ENCODE results near the gene KLHL8.

KLHL8 gene

GRCh38 chr4:87132035-87132434 is 88.4 kb downstream of the KLHL8 start:
- H3K9me3 Mint-ChIP-seq: no peaks in the 10 kb centered on the region
- H3K27ac Mint-ChIP-seq: no peak overlapping the region
- no peak for DNase-seq
- H3K4me3 Mint-ChIP-seq: no peak overlapping the region
- no peak for TF ChIP-seq CTCF (IDR thresholded peaks at IDR 0.05)
- H3K4me1 Mint-ChIP-seq: peaks cover 4% of the 10 kb centered on the region
- H3K36me3 Mint-ChIP-seq (ENCODE audit: low read depth): peaks cover 92% of the 10 kb centered on the region
- peaks cover 2% of the 10 kb centered on the region for H3K27me3 Mint-ChIP-seq (ENCODE audit: low read depth, poor library complexity)

GRCh38 chr4:87130985-87131703 is 89.3 kb downstream of the KLHL8 start:
- Mint-ChIP-seq H3K9me3 (no peaks in the 10 kb centered on the region), H3K27me3 (ENCODE audit: low read depth, poor library complexity) (peaks cover 2% of the 10 kb centered on the region), H3K36me3 (ENCODE audit: low read depth) (peaks cover 95% of the 10 kb centered on the region), H3K4me3 (no peak overlapping the region), H3K4me1 (peaks cover 9% of the 10 kb centered on the region), H3K27ac (no peak overlapping the region)
- TF ChIP-seq CTCF (IDR thresholded peaks at IDR 0.05): no peak
- DNase-seq: no peak

- peaks cover 95% of the 10 kb centered on the region for H3K36me3 Mint-ChIP-seq (ENCODE audit: low read depth)
- H3K27ac Mint-ChIP-seq: no peak overlapping the region
- H3K4me1 Mint-ChIP-seq: peaks cover 18% of the 10 kb centered on the region
- no peak for DNase-seq
- H3K9me3 Mint-ChIP-seq: peaks cover 4% of the 10 kb centered on the region
- peaks cover 2% of the 10 kb centered on the region for H3K27me3 Mint-ChIP-seq (ENCODE audit: low read depth, poor library complexity)
- no peak for TF ChIP-seq CTCF (IDR thresholded peaks at IDR 0.05)
- H3K4me3 Mint-ChIP-seq: no peak overlapping the region
Measured at GRCh38 chr4:87129681-87130080, 90.7 kb downstream of the KLHL8 start.

- TF ChIP-seq CTCF (IDR thresholded peaks at IDR 0.05): no peak
- Mint-ChIP-seq H3K9me3 (peaks cover 4% of the 10 kb centered on the region), H3K36me3 (ENCODE audit: low read depth) (peaks cover 95% of the 10 kb centered on the region), H3K27ac (peak overlapping the region; percentile 62), H3K4me1 (peaks cover 34% of the 10 kb centered on the region), H3K4me3 (no peak overlapping the region), H3K27me3 (ENCODE audit: low read depth, poor library complexity) (no peaks in the 10 kb centered on the region)
- DNase-seq: no peak
Measured at GRCh38 chr4:87128006-87128705, 92.3 kb downstream of the KLHL8 start.

- no peak overlapping the region for H3K4me3 Mint-ChIP-seq
- peaks cover 4% of the 10 kb centered on the region for H3K9me3 Mint-ChIP-seq
- no peak for DNase-seq
- H3K36me3 Mint-ChIP-seq (ENCODE audit: low read depth): peaks cover 82% of the 10 kb centered on the region
- H3K27ac Mint-ChIP-seq: no peak overlapping the region
- H3K4me1 Mint-ChIP-seq: peaks cover 51% of the 10 kb centered on the region
- TF ChIP-seq CTCF (IDR thresholded peaks at IDR 0.05): no peak
- no peaks in the 10 kb centered on the region for H3K27me3 Mint-ChIP-seq (ENCODE audit: low read depth, poor library complexity)
Measured at GRCh38 chr4:87126056-87126455, 94.4 kb downstream of the KLHL8 start.

All from nephron progenitor cell (in vitro differentiated cells).